ENCODE measurements around the gene PTPN3. TPM values are rescaled to one million over a fixed set of nuclear protein-coding genes. Genes with fewer than 3 reads are reported as not detected.

PTPN3 gene
- total RNA-seq, 2 donors from 2014 or later: 2.7 to 4.6 TPM

- Mint-ChIP-seq H3K4me3 (no peak overlapping the region), H3K9me3 (no peaks in the 10 kb centered on the region), H3K36me3 (ENCODE audit: low read depth) (peaks cover 6% of the 10 kb centered on the region), H3K27ac (no peak overlapping the region), H3K27me3 (ENCODE audit: insufficient read depth) (no peaks in the 10 kb centered on the region), H3K4me1 (no peaks in the 10 kb centered on the region)
- no peak for DNase-seq
- Histone ChIP-seq H3K4me3 (ENCODE audit: low read length) (no peak overlapping the region), H3K36me3 (ENCODE audit: control insufficient read depth, insufficient read depth, low read length) (no peaks in the 10 kb centered on the region), H3K4me1 (ENCODE audit: control insufficient read depth, insufficient read depth, low read length) (no peaks in the 10 kb centered on the region), H3K27me3 (ENCODE audit: control insufficient read depth, insufficient read depth, low read length, poor library complexity, severe bottlenecking) (no peaks in the 10 kb centered on the region), H3K9ac (ENCODE audit: extremely low read depth, low read length, poor library complexity, severe bottlenecking) (no peak overlapping the region), H3K27ac (ENCODE audit: low read depth, low read length) (no peak overlapping the region), H3K9me3 (ENCODE audit: control insufficient read depth, low read length) (no peaks in the 10 kb centered on the region)
- no peak for TF ChIP-seq CTCF (conservative IDR thresholded peaks at IDR 0.05)
- 94 to 97% methylated on average over 6 to 7 of the region's 7 CpGs for WGBS, 2 experiments (ENCODE audit: insufficient coverage in 1 of 2, insufficient read length in 1 of 2)
These were observed 118.6 kb downstream of the PTPN3 start for GRCh38 chr9:109379513-109379912.

- H3K4me1 Mint-ChIP-seq: no peaks in the 10 kb centered on the region
- Histone ChIP-seq H3K36me3 (ENCODE audit: control insufficient read depth, insufficient read depth, low read length) (no peaks in the 10 kb centered on the region), H3K4me3 (ENCODE audit: low read length) (no peak overlapping the region), H3K9ac (ENCODE audit: extremely low read depth, low read length, poor library complexity, severe bottlenecking) (no peak overlapping the region), H3K9me3 (ENCODE audit: control insufficient read depth, low read length) (no peaks in the 10 kb centered on the region), H3K4me1 (ENCODE audit: control insufficient read depth, insufficient read depth, low read length) (no peaks in the 10 kb centered on the region), H3K27me3 (ENCODE audit: control insufficient read depth, insufficient read depth, low read length, poor library complexity, severe bottlenecking) (no peaks in the 10 kb centered on the region), H3K27ac (ENCODE audit: low read depth, low read length) (no peak overlapping the region)
- no peak overlapping the region for H3K4me3 Mint-ChIP-seq
- H3K27ac Mint-ChIP-seq: no peak overlapping the region
- no peak for TF ChIP-seq CTCF (conservative IDR thresholded peaks at IDR 0.05)
- H3K27me3 Mint-ChIP-seq (ENCODE audit: insufficient read depth): no peaks in the 10 kb centered on the region
- no peaks in the 10 kb centered on the region for H3K9me3 Mint-ChIP-seq
- peaks cover 6% of the 10 kb centered on the region for H3K36me3 Mint-ChIP-seq (ENCODE audit: low read depth)
- 92 to 100% methylated on average over 4 of the region's 4 CpGs for WGBS, 2 experiments (ENCODE audit: insufficient coverage in 1 of 2, insufficient read length in 1 of 2)
- no peak for DNase-seq
These were observed 119.8 kb downstream of the PTPN3 start for GRCh38 chr9:109378316-109378715.

- no peak overlapping the region for H3K9ac ChIP-seq (ENCODE audit: extremely low read depth, low read length, poor library complexity, severe bottlenecking)
- Mint-ChIP-seq H3K27ac (no peak overlapping the region), H3K36me3 (ENCODE audit: low read depth) (no peaks in the 10 kb centered on the region), H3K27me3 (ENCODE audit: insufficient read depth) (no peaks in the 10 kb centered on the region), H3K4me1 (no peaks in the 10 kb centered on the region), H3K9me3 (peaks cover 11% of the 10 kb centered on the region), H3K4me3 (no peak overlapping the region)
- DNase-seq: no peak
- H3K4me3 ChIP-seq (ENCODE audit: low read length): no peak overlapping the region
- TF ChIP-seq CTCF (conservative IDR thresholded peaks at IDR 0.05): no peak
- 85 to 94% methylated on average over 3 to 5 of the region's 5 CpGs for WGBS, 2 experiments (ENCODE audit: insufficient coverage in 1 of 2, insufficient read length in 1 of 2)
- H3K27me3 ChIP-seq (ENCODE audit: control insufficient read depth, insufficient read depth, low read length, poor library complexity, severe bottlenecking): no peaks in the 10 kb centered on the region
- no peaks in the 10 kb centered on the region for H3K9me3 ChIP-seq (ENCODE audit: control insufficient read depth, low read length)
- H3K27ac ChIP-seq (ENCODE audit: low read depth, low read length): no peak overlapping the region
- H3K36me3 ChIP-seq (ENCODE audit: control insufficient read depth, insufficient read depth, low read length): no peaks in the 10 kb centered on the region
- no peaks in the 10 kb centered on the region for H3K4me1 ChIP-seq (ENCODE audit: control insufficient read depth, insufficient read depth, low read length)
These were observed 125.9 kb downstream of the PTPN3 start for GRCh38 chr9:109372246-109372645.

All from endodermal cell (in vitro differentiated cells).